ENCODE results near the gene SIGLEC10.

DNA sequence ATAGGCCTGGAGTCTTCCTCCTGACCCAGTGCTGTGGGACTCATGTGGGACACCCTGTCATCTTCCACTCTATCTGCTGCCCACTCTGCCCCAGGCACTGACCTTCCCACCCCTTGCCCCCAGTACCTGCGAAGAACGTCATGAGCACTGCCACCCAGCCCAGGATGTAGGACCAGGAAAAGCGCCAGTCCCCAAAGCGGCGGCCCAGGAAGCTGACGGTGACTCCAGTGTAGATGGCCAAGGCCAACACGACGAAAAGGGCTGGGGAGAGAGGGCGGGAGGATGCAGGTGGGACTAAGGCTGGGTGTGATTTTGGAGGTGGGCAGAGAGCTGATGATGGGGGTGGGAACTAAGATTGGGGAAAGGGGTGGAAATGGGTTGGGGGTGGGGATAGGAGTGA lies 37.1 kb downstream of the SIGLEC10 start:
- TF ChIP-seq, protein P1, sequence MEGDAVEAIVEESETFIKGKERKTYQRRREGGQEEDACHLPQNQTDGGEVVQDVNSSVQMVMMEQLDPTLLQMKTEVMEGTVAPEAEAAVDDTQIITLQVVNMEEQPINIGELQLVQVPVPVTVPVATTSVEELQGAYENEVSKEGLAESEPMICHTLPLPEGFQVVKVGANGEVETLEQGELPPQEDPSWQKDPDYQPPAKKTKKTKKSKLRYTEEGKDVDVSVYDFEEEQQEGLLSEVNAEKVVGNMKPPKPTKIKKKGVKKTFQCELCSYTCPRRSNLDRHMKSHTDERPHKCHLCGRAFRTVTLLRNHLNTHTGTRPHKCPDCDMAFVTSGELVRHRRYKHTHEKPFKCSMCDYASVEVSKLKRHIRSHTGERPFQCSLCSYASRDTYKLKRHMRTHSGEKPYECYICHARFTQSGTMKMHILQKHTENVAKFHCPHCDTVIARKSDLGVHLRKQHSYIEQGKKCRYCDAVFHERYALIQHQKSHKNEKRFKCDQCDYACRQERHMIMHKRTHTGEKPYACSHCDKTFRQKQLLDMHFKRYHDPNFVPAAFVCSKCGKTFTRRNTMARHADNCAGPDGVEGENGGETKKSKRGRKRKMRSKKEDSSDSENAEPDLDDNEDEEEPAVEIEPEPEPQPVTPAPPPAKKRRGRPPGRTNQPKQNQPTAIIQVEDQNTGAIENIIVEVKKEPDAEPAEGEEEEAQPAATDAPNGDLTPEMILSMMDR (IDR thresholded peaks at IDR 0.05; ENCODE audit: low read length): no peak
- no peak for TF ChIP-seq EZH2 (IDR thresholded peaks at IDR 0.05; ENCODE audit: borderline replicate concordance, low read length)
